Measurements from ENCODE around the gene ZNF296. TPM values are rescaled to one million over a fixed set of nuclear protein-coding genes. Genes with fewer than 3 reads are reported as not detected.

The ZNF296 gene
- total RNA-seq, 1 experiment from 2014 or later: 6.7 TPM

DNA sequence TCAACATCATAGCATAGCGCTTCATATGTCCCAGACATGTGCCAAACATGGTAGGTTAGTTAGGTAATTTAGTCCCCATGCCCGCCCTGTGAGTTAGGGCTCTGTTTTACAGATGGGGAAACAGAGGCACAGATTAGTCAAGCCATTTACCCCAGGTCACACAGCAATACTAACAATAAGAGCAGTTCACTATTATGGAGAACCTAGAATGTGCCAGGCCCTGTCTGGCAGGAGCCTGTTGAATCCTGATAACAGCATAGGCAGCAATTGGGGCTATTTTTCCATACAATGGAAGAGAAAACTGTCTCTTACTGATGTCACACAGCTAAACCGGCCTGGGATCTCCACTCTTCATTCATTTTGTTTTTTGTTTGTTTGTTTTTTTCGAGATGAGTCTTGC is 10.2 kb upstream of the ZNF296 start:
- no TSS peak for BruUV-seq (replicated peaks)
- Histone ChIP-seq H3K36me3 (ENCODE audit: control insufficient read depth, insufficient read depth, low read length) (no peaks in the 10 kb centered on the region), H3K27ac (ENCODE audit: low read length) (no peak overlapping the region), H3K9me3 (ENCODE audit: control insufficient read depth, insufficient read depth, low read depth, low read length) (no peaks in the 10 kb centered on the region), H3K27me3 (ENCODE audit: control insufficient read depth, insufficient read depth, low read length) (no peaks in the 10 kb centered on the region), H3K4me3 (ENCODE audit: low read depth in 2 of 2, low read length in 2 of 2) (no peak overlapping the region), H3K4me1 (ENCODE audit: control insufficient read depth, insufficient read depth, low read length) (peaks cover 5% of the 10 kb centered on the region; the same call in 1 of the 2 replicates)
- CTCF ChIA-PET: no interaction called here
- TF ChIP-seq TCF7L2 (IDR thresholded peaks at IDR 0.05; ENCODE audit: low read depth, low read length): no peak
- TF ChIP-seq, protein P1, sequence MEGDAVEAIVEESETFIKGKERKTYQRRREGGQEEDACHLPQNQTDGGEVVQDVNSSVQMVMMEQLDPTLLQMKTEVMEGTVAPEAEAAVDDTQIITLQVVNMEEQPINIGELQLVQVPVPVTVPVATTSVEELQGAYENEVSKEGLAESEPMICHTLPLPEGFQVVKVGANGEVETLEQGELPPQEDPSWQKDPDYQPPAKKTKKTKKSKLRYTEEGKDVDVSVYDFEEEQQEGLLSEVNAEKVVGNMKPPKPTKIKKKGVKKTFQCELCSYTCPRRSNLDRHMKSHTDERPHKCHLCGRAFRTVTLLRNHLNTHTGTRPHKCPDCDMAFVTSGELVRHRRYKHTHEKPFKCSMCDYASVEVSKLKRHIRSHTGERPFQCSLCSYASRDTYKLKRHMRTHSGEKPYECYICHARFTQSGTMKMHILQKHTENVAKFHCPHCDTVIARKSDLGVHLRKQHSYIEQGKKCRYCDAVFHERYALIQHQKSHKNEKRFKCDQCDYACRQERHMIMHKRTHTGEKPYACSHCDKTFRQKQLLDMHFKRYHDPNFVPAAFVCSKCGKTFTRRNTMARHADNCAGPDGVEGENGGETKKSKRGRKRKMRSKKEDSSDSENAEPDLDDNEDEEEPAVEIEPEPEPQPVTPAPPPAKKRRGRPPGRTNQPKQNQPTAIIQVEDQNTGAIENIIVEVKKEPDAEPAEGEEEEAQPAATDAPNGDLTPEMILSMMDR (IDR thresholded peaks at IDR 0.05): no peak
- TF ChIP-seq, protein P2, sequence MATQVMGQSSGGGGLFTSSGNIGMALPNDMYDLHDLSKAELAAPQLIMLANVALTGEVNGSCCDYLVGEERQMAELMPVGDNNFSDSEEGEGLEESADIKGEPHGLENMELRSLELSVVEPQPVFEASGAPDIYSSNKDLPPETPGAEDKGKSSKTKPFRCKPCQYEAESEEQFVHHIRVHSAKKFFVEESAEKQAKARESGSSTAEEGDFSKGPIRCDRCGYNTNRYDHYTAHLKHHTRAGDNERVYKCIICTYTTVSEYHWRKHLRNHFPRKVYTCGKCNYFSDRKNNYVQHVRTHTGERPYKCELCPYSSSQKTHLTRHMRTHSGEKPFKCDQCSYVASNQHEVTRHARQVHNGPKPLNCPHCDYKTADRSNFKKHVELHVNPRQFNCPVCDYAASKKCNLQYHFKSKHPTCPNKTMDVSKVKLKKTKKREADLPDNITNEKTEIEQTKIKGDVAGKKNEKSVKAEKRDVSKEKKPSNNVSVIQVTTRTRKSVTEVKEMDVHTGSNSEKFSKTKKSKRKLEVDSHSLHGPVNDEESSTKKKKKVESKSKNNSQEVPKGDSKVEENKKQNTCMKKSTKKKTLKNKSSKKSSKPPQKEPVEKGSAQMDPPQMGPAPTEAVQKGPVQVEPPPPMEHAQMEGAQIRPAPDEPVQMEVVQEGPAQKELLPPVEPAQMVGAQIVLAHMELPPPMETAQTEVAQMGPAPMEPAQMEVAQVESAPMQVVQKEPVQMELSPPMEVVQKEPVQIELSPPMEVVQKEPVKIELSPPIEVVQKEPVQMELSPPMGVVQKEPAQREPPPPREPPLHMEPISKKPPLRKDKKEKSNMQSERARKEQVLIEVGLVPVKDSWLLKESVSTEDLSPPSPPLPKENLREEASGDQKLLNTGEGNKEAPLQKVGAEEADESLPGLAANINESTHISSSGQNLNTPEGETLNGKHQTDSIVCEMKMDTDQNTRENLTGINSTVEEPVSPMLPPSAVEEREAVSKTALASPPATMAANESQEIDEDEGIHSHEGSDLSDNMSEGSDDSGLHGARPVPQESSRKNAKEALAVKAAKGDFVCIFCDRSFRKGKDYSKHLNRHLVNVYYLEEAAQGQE (IDR thresholded peaks at IDR 0.05; ENCODE audit: insufficient read depth in 1 of 2, low read depth in 2 of 2, low read length in 1 of 2): no peak
- TF ChIP-seq POLR2AphosphoS5 (IDR thresholded peaks at IDR 0.05; ENCODE audit: low read depth, low read length): no peak
- TF ChIP-seq SIN3A (IDR thresholded peaks at IDR 0.05; ENCODE audit: borderline replicate concordance, insufficient read depth, low read depth, low read length): no peak
- POLR2A ChIA-PET: no interaction called here
- ATAC-seq (no peak), DNase-seq (ENCODE audit: low read depth, low spot score) (no peak)
- intact Hi-C loops (cut with micrococcal nuclease; ENCODE audit: unreplicated experiment): no loop called here
- in situ Hi-C loops (cut with HindIII; ENCODE audit: low pct_unique_long_range_greater_than_20kb, low sequenced_read_pairs): no loop called here

DNA sequence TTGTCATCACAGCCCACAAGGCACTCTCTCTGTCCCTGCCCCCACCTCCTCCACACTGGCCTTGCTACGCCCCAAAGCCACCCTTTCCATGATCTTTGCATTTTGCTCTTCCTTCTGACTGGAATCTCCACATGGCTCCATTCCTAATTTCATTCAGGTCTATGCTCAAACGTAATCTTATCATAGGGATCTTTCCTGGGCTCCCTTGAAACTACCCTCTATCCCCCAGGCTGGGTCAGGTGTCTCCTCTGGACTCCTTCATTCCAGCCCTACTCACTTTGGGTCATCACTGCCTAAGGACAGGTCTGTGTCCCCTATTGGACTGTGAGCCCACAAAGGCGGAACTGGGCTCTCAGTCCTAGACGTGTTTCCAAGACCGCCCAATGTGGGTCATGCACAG is 5.9 kb upstream of the ZNF296 start:
- H3K4me1 ChIP-seq (ENCODE audit: control insufficient read depth, insufficient read depth, low read length): peaks cover 6% of the 10 kb centered on the region; the same call in 1 of the 2 replicates
- TF ChIP-seq, protein P1 (IDR thresholded peaks at IDR 0.05): no peak
- TF ChIP-seq, protein P2 (IDR thresholded peaks at IDR 0.05; ENCODE audit: insufficient read depth in 1 of 2, low read depth in 2 of 2, low read length in 1 of 2): no peak
- TF ChIP-seq SIN3A (IDR thresholded peaks at IDR 0.05; ENCODE audit: borderline replicate concordance, insufficient read depth, low read depth, low read length) (no peak), TCF7L2 (IDR thresholded peaks at IDR 0.05; ENCODE audit: low read depth, low read length) (no peak), POLR2AphosphoS5 (IDR thresholded peaks at IDR 0.05; ENCODE audit: low read depth, low read length) (no peak)
- intact Hi-C loops (cut with micrococcal nuclease; ENCODE audit: unreplicated experiment): no loop called here
- no peak overlapping the region for H3K4me3 ChIP-seq (ENCODE audit: low read depth in 2 of 2, low read length in 2 of 2)
- H3K36me3 ChIP-seq (ENCODE audit: control insufficient read depth, insufficient read depth, low read length): peaks cover 4% of the 10 kb centered on the region; the same call in 1 of the 2 replicates
- no TSS peak for BruUV-seq (replicated peaks)
- no peaks in the 10 kb centered on the region for H3K9me3 ChIP-seq (ENCODE audit: control insufficient read depth, insufficient read depth, low read depth, low read length)
- ChIA-PET POLR2A (no interaction called here), CTCF (no interaction called here)
- DNase-seq (ENCODE audit: low read depth, low spot score) (no peak), ATAC-seq (no peak)
- no peaks in the 10 kb centered on the region for H3K27me3 ChIP-seq (ENCODE audit: control insufficient read depth, insufficient read depth, low read length)
- H3K27ac ChIP-seq (ENCODE audit: low read length): no peak overlapping the region
- in situ Hi-C loops (cut with HindIII; ENCODE audit: low pct_unique_long_range_greater_than_20kb, low sequenced_read_pairs): no loop called here
